ENCODE results near the gene ANKRD40.
"Not testable (repeated sequence)": the region's sequence is repeated elsewhere in the genome, so short reads cannot be mapped to it uniquely, and the experiment has no call there.

ANKRD40 gene

GRCh38 chr17:50710025-50710424, 2.3 kb upstream of the ANKRD40 start:
- DNase-seq = no peak

- not testable (repeated sequence) for DNase-seq
These were observed 1.3 kb upstream of the ANKRD40 start for GRCh38 chr17:50709053-50709452.

DNA sequence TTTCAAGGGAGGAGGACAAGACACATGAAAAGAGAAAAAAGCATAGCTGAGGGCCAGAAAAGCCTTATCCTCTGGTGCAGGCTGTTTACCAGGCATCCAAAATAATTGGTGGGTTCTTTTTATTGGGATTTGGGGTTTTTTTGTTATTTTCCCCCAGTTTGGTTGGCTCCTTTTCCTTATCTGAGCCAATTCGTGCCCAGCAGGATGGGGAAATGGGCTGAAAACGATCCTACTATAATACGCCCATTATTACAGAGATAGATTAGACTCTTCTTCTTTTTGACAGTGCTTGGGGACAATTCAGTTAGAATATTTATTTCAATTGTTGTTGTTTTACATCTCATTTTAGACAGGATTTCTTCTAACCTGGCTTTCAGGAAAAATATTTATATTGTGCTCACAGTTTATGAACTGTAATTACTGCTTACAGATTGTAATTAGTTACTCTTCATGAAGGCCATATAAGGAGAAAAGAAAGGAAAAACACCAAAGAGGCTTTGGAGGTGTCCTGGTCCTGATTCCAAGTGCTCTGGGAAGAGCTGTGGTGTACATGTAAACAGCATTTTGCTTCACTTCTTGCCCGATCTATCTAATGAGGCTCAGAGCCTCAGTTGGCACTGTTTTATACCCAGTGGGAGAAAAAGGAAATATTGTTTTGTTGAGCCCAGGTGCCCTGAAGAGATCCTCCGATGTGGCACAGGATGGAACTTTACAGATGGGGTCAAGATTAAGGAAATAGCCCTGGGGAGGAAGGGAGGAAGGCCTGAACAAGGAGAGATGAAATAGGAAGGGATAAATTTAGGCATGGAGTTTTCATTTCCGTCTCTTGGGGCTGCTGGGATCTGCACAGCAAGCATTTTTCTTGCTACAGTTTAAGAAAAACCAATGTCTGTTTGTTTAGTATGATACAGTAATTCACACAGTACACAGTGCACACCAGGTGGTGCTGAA, 611 bp upstream of the ANKRD40 start:
- DNase-seq = no peak

DNA sequence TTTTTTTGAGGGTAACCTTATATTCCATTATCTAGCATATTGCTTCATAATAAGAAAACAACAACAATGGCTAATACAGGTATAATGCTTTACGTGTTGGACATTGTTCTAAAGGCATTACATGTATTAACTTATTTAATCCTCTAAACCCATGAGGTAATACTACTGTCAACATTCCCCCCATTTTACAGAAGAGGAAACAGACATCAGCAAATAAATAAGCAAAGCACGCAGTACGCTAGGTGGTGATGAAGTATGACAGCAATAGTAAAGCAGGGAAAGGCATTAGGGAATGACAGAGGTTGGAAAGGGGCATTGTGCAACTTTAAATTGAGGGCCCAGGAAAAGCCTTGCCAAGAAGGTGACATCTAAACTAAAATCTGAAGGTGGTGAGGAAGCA, 4.6 kb downstream of the ANKRD40 start:
- DNase-seq = no peak

DNA sequence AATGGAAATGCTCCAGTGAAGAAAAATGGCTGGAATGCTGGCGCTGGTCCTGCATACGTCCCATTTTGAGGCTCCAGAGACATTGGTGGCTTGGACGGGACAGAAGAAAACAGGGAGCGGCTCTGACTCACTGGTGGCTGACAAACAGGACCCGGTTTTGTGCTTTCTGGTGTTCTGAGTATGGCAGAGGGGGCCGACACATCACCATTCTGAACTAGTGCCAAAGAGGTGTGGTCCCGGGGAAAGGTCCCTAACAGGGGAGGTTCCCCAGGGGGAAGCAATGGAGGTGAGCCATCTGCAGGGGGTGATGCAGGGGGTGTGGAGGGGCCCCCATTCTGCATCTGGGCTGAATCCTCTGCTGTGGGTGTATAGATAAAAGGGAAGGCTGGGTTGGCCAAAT, 8.3 kb downstream of the ANKRD40 start:
- DNase-seq = no peak

DNA sequence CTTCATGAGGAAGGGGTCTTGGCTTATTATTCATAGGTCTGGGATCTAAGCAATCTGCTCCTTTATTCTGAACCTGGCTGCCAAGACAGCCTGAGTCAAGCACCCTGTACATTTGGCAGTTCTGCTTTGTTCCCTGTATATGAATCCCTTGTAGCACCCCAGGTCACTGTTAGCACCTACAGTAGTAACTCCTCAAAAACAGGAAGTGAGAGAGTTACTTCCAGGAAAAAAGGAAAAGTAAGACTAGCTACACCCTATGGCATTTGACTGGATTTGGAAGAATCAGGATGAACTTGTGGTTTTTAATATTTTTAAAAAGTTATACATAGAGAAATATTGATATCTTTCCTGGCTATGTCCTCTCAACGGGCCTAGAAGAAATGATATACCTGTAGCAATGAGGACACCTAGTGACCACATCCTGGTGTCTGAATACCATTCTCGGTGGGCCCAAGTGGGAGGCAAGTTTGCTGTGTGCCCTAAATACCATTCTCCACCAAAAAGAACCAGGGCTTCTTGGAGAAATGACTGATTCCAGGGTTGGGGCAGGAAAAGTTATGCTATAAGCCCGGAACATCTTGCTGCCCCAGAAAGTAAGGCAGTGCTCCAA, 9.9 kb downstream of the ANKRD40 start:
- DNase-seq = no peak

- no peak for DNase-seq
These were observed 10.7 kb downstream of the ANKRD40 start for GRCh38 chr17:50697062-50697461.

DNA sequence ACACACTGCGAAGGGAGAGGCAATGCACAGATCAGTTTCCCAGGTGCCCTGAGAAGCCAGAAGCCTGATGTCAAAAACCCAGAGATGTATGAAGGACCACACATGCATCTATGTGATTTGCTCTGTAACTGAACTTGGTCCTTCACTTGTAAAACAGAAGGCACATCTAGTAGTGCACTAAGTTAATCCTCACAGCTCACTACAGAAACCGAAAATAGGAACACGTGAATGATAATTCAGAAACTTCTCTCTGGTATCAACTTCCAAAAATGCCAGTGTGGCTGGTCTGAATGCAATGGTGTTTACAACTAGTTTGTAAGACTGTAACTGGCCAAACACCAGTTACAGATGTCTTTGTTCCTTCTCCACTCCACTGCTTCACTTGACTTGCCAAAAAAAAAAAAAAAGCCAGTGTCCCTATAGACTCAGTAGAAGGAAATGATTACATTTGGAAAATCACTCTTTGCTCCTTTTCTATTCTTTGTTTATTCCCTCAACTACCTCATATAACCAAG, 11.3 kb downstream of the ANKRD40 start:
- no peak for DNase-seq

- DNase-seq = no peak
These were observed 14.6 kb downstream of the ANKRD40 start for GRCh38 chr17:50693036-50693682.

GRCh38 chr17:50692448-50693035, 15.2 kb downstream of the ANKRD40 start:
- DNase-seq = no peak

- DNase-seq = no peak
These were observed 15.9 kb downstream of the ANKRD40 start for GRCh38 chr17:50691550-50692447.

DNA sequence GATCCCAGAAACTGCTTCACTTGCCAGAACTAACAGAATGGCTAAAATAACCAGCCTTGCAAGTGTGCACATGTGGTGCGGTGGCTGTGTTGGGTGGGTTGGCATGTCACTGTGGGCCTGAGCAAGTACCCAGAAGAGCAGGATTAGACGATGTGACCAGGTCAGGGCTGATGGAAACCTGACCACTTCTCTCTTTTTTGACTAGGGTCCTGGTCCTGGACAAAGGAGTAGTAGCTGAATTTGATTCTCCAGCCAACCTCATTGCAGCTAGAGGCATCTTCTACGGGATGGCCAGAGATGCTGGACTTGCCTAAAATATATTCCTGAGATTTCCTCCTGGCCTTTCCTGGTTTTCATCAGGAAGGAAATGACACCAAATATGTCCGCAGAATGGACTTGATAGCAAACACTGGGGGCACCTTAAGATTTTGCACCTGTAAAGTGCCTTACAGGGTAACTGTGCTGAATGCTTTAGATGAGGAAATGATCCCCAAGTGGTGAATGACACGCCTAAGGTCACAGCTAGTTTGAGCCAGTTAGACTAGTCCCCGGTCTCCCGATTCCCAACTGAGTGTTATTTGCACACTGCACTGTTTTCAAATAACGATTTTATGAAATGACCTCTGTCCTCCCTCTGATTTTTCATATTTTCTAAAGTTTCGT, 16.7 kb downstream of the ANKRD40 start:
- no peak for DNase-seq

DNA sequence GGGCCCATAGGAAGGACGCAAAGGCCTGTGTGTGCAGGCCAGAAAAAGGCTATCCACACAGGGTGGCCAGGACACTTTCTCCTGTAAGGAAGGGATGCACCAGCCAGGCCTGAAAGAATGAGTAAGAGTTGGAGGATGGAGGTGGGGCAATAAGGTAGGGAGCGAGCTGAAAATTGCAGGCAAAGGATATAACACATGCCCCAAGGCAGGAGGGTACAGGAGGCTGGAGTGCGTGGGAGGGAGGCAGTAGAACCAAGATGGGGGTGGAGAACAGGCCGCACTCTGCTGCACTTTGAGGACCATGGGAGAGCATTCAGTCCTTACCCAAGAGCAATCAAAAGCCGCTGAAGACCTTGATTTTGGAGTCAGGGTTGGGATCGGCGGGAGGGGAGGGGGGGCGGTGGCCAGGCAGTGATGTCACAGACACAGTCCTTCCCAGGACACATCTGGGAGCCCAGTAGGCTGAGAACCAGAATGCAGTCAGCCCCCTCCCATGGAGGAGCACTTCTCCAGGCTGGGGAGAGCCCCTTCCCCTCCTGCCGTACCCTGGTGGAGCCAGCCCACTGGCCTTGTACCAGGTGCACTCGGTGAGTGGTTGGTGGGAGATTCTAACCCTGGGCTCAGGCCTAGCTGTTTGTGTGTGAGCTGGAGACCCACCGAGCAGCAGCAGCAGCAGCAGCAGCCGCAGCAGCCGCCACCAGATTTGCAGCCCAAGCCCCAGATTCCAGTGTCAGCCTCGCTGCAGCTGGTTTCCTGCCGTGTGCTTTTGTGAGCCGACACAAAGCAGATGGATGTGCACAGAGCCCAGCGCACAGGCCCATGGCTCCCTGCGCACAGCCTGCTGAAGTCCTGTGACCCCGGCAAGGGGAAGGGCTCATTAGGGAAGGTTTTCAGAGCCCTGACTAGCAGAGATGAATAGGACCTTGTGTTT, 17.5 kb downstream of the ANKRD40 start:
- DNase-seq = no peak

GRCh38 chr17:50689251-50689650, 18.5 kb downstream of the ANKRD40 start:
- DNase-seq = no peak

DNA sequence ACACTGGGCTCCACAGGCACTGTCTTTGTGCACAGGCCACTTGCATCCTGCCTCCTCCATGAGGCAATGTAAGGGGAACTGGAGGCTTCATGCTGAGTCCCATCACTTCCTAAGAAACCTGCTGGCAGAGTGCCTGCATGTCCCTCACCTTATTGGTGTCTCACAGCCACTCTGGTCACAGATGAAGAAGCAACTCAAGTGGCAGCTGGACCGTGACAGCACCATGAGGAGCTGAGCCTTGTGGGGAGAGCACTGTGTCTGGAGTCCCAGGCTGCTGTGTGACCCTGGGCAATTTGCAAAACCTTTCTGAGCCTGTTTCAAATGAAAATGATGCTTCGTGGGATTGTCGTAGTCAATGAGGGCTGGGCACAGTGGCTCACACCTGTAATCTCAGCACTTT, 19.5 kb downstream of the ANKRD40 start:
- no peak for DNase-seq

DNA sequence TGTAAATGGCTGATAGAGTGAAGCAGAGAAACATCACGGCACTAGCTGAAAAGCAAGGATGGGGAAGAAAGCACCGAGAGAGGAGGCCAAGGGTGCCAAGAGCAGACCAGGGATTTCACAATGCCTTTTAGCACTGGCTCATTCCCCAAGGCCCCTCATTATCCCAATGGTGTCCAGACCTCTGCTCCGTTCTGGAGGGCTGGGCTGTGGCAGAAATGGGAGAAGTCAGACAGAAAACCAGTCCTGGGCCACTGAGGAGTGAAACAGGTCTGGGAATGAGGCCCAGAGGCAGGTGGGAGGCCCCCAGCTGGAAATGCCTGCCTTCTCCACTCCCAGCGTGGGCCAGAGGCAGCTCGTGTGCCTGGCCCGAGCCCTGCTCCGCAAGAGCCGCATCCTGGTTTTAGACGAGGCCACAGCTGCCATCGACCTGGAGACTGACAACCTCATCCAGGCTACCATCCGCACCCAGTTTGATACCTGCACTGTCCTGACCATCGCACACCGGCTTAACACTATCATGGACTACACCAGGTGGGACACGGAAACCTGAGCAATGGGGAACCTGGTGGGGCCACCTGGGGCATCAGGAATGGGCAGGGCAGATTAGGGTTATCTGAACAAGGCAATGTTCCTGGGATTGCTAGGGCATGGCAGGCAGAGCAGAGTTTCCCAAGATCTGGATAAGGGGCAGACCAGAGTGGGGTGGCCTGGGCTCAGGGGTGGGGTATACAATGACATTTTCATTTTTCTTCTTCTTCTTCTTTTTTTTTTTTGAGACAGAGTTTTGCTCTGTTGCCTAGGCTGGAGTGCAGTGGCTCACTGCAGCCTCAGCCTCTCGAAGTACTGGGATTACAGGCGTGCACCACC, 20.3 kb downstream of the ANKRD40 start:
- no peak for DNase-seq

DNA sequence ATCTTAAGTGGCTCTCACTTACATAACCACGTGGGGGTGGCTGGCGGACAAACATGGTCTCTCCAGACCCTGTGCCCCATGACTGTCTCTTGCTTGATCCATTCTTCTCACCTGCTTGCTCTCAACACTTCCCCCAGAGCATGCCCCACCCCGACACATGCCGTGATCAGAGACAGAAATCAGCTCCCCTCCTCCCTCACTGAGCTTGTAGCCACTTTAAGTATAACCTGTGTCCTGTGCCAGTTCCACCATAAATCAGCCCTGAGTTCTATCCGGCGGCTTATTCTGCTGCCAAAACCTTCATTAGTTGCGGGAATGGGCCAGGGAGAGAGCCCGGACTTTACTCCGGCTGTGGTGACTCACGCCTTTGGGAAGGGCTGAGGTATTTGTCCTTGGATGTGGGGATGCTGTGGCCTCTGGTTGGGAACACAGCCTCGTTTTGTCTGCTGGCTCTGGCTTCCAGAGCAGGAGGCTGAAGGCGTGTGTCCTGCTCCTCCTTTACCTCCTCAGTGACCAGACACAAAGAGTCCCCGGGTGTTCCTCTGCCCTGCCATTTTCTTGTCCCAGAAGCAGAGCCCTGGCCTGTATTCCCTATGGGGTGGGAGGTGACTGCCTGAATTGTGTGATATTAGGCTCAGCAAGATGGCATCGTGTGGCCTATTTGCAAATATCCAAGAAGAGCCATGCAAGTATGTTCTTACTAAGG, 21.1 kb downstream of the ANKRD40 start:
- DNase-seq = no peak

- DNase-seq = no peak
These were observed 21.8 kb downstream of the ANKRD40 start for GRCh38 chr17:50685691-50686493.
